Measurements from ENCODE around the gene CD40.
A peak's percentile ranks its signal among the peaks of the same experiment; 100 is the strongest.

The CD40 gene

DNA sequence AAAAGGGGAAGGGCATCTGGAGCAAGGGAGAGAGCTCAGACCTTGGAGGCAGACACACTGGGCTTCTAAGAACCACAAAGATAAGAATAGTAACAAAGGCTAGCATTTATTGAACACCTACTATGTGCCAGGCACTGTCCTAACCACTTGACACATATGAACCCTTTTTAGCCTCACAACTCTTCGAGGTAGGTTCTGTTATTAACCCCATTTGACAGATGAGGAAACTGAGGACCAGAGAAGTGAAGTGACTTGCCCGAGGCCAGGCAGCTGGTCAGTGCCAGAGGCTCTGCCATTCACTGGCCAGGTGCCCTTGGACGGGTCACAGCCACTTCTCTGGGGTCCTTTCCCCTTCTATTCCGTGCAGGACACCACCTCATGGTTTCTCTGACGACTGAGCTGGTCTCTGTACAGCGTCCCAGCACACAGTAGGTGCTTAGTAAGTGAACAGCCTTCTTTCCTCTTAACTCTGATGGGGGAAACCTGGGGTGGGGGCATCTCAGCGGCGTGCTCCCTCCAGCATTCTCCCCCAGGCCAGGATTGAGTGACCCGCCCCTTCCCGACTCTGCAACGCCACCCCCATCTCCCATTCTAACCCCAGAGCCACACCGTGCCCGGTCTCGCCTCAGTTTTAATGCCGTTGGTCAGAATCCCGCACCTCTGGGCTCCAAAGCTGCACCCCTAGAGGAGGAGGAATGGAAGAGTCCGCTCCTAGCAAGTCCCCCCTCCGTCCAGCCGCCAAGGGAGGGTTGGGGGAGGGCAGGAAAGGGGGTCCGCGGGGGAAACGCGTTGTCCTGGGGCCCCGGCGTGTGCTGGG lies 55.7 kb downstream of the CD40 start:
- no peak for DNase-seq (ENCODE audit: low read depth)

DNA sequence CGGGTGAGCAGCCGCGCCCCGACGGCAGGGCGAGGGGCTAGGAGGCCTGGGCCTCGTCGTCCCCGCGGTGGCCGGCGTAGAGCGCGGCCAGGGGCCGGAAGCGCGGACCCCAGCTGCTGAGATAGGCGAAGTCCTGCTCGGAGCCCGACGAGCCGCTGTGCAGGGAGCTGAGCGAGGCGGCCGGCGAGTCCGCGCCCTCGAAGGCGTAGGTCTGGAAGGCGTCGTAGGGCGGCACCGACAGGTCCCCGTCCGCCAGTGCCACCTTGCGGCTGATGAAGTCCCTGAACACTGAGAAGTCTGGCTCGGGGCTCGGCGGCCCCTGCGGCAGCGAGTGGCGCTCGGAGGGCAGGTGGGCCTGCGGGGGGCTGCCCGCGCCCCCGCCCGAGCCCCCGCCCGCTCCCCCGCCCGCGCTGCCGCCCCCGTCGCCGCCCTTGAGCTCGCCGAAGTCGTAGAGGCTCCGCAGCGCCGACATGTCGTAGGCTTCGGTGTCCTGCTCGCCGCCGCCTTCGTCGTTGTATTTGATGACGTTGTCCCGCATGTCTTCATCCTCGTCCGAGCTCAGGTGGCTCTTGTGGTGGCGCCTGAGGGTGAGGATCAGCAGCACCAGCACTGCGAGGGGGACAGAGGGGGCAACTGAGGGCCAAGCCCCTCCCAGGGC lies 56.5 kb downstream of the CD40 start:
- peak; percentile 36 for DNase-seq (ENCODE audit: low read depth)

DNA sequence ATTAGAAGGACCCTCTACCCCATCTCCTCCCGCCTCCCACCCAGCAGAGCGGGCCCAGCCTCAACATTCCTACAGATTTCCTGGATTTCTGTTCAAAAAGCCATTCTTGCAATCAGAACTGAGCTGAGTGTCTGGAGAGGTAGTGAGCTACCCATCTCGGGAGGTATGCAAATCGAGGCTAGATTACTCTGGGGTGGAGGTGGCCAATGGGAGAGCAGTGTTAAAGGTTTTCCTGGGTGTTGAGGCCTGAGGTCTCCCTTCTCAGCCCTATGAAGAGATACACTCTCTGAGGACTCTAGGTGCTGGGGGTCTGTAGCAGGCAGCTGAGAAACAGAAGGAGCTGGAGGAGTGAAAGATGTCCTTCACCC lies 57.0 kb downstream of the CD40 start:
- no peak for DNase-seq (ENCODE audit: low read depth)

DNA sequence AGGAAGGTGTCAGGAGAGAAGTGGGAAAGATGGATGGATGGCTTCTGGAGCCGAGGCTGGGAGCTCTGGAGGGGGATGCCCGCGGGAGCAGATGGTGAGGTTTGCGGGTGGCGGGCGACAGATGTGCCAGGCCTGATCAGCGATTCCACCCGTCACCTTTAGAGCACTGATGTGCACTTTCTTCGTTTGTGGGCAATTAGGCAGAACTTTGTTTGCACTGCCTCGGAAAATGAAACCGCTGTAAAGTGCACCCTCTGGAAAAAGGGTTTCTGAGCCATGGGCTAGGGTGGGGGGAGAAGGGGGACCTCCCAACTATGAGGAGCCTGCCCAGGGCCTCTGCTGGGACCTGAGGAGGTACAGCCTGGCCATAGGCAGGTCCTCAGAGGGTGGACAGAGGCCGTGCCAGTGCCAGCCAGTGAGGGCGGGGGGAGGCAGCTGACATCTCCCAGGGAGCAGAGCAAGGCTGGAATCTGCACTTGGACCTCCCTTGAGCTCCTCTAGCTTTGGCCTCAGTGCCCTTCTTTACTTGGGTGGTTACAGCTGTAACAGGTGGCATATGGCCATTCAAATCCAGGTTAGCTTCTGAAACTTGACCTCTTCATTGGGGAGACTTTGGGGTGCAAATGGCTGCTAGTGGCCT lies 58.7 kb downstream of the CD40 start:
- DNase-seq (ENCODE audit: low read depth): no peak

DNA sequence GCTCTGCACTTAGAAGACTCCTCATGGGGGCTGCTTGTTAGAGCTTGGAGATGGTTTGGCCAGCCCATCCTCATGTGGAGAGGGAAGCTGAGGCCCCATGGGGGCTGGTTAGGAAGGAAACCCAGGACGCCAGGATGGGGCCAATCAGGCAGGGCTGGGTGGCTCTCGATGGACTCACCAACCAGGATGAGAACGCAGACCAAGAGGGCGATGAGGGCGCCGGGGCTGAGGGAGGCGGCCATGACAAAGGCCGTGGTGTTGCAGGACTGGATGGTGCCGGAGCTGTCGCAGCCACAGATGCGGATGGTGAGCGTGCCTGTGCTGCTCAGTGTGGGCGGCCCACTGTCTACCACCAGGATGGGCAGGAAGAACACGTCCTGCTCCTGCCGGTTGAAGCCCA lies 59.7 kb downstream of the CD40 start:
- no peak for DNase-seq (ENCODE audit: low read depth)

DNA sequence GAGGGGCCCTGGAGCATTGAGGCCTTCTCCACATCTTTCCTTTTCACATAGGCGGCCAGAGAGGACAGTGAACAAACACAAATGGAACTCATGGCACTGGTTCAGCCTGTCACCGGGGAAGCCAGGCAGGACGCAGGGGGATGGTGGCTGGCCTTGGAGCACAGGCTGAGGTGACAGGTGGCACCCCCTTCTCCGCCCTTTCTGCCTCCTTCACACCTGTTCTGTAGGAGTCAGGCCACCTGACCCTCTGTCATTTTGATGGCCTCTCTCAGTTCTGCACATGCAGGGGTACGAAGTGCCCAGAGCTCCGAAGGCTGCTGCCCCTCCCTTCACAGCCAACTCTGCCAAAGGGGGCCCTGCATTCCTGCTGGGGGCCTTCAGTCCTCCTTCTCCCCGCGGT lies 60.8 kb downstream of the CD40 start:
- DNase-seq (ENCODE audit: low read depth): no peak
